ENCODE results near the gene STARD13.

Gene STARD13

DNA sequence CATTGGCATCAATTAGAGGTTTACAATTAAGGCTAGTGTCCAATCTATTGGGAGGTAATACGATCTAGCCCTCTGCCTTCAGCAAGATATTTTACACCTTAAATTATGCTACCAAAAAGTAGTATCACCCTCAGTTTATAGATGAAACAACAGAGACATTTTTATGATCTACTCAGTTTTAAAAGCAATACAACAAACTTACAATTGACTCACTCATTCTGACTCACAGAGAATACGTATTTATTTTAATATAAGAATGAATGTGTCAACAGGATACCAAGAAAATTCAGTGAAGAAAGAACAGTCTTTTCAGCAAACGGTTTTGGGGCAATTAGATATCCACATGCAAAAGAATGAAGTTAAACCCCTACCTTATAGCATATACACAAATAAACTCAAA is 32.5 kb upstream of the STARD13 start:
- TF ChIP-seq FOXM1 (IDR thresholded peaks at IDR 0.05; ENCODE audit: borderline replicate concordance, low read depth) (no peak), RAD21 (IDR thresholded peaks at IDR 0.05; ENCODE audit: low read depth) (no peak), YY1 (IDR thresholded peaks at IDR 0.05; ENCODE audit: low read depth) (no peak), TAF1 (IDR thresholded peaks at IDR 0.05; ENCODE audit: low read depth) (no peak), CEBPB (IDR thresholded peaks at IDR 0.05) (no peak), NFIC (IDR thresholded peaks at IDR 0.05) (no peak), TCF12 (IDR thresholded peaks at IDR 0.05; ENCODE audit: low read depth) (no peak), CREB1 (IDR thresholded peaks at IDR 0.05; ENCODE audit: low read depth) (no peak), EGR1 (IDR thresholded peaks at IDR 0.05) (no peak), ZBTB7A (IDR thresholded peaks at IDR 0.05; ENCODE audit: low read depth) (no peak), EP300 (IDR thresholded peaks at IDR 0.05; ENCODE audit: borderline replicate concordance) (no peak)
- TF ChIP-seq, protein P1, sequence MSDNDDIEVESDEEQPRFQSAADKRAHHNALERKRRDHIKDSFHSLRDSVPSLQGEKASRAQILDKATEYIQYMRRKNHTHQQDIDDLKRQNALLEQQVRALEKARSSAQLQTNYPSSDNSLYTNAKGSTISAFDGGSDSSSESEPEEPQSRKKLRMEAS (IDR thresholded peaks at IDR 0.05) = no peak
- TF ChIP-seq, protein P2, sequence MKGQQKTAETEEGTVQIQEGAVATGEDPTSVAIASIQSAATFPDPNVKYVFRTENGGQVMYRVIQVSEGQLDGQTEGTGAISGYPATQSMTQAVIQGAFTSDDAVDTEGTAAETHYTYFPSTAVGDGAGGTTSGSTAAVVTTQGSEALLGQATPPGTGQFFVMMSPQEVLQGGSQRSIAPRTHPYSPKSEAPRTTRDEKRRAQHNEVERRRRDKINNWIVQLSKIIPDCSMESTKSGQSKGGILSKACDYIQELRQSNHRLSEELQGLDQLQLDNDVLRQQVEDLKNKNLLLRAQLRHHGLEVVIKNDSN (IDR thresholded peaks at IDR 0.05) = no peak
- TF ChIP-seq, protein P3, sequence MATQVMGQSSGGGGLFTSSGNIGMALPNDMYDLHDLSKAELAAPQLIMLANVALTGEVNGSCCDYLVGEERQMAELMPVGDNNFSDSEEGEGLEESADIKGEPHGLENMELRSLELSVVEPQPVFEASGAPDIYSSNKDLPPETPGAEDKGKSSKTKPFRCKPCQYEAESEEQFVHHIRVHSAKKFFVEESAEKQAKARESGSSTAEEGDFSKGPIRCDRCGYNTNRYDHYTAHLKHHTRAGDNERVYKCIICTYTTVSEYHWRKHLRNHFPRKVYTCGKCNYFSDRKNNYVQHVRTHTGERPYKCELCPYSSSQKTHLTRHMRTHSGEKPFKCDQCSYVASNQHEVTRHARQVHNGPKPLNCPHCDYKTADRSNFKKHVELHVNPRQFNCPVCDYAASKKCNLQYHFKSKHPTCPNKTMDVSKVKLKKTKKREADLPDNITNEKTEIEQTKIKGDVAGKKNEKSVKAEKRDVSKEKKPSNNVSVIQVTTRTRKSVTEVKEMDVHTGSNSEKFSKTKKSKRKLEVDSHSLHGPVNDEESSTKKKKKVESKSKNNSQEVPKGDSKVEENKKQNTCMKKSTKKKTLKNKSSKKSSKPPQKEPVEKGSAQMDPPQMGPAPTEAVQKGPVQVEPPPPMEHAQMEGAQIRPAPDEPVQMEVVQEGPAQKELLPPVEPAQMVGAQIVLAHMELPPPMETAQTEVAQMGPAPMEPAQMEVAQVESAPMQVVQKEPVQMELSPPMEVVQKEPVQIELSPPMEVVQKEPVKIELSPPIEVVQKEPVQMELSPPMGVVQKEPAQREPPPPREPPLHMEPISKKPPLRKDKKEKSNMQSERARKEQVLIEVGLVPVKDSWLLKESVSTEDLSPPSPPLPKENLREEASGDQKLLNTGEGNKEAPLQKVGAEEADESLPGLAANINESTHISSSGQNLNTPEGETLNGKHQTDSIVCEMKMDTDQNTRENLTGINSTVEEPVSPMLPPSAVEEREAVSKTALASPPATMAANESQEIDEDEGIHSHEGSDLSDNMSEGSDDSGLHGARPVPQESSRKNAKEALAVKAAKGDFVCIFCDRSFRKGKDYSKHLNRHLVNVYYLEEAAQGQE (IDR thresholded peaks at IDR 0.05; ENCODE audit: low read depth) = no peak

DNA sequence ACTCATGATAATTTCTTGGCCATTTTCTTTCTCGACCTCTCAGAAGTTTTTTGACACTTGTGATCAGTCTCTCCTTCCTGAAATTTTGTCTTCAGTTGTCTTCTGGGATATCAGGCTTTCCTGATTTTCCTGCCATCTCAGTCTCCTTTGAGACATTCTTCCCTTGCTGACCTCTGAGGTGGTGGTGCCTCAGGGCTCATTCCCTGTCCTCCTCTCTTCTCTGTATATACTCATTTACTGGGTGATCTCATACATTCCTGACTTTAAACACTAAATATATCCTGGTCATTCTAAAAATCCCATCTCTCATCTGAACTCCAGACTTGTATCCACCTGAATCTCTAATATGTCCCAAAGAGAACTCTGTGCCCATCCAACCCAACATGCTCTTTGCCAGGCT is 31.3 kb upstream of the STARD13 start:
- TF ChIP-seq, protein P1 (IDR thresholded peaks at IDR 0.05) = no peak
- no peak for TF ChIP-seq FOXM1 (IDR thresholded peaks at IDR 0.05; ENCODE audit: borderline replicate concordance, low read depth)
- TF ChIP-seq TEAD4 (IDR thresholded peaks at IDR 0.05) = no peak
- no peak for TF ChIP-seq TAF1 (IDR thresholded peaks at IDR 0.05; ENCODE audit: low read depth)
- TF ChIP-seq CREB1 (IDR thresholded peaks at IDR 0.05; ENCODE audit: low read depth) = no peak
- TF ChIP-seq, protein P2 (IDR thresholded peaks at IDR 0.05) = no peak
- no peak for TF ChIP-seq ZBTB7A (IDR thresholded peaks at IDR 0.05; ENCODE audit: low read depth)
- no peak for TF ChIP-seq CEBPB (IDR thresholded peaks at IDR 0.05)
- TF ChIP-seq, protein P3 (IDR thresholded peaks at IDR 0.05; ENCODE audit: low read depth) = no peak
- TF ChIP-seq EGR1 (IDR thresholded peaks at IDR 0.05) = no peak
- no peak for TF ChIP-seq NFIC (IDR thresholded peaks at IDR 0.05)
- TF ChIP-seq YY1 (IDR thresholded peaks at IDR 0.05; ENCODE audit: low read depth) = no peak
- no peak for TF ChIP-seq TCF12 (IDR thresholded peaks at IDR 0.05; ENCODE audit: low read depth)
- TF ChIP-seq EP300 (IDR thresholded peaks at IDR 0.05; ENCODE audit: borderline replicate concordance) = no peak
- TF ChIP-seq RAD21 (IDR thresholded peaks at IDR 0.05; ENCODE audit: low read depth) = no peak

DNA sequence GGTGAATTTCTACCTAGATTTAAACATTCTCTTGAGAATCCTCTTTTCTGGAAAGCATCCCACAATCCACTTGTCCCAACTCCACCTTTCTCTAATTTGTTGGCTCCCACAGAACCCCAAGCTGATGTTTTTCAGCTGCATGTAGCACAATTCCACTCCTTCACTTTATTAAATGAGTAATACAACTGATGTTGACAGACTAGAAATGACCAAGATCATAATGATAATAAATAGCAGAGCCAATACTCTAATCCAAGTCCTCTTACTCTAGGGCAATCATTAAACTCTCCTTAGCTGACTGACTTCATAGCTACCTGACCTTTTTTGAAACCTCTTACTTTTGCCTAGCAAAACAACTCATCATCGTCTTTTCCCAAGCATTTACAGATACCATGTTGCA is 27.9 kb upstream of the STARD13 start:
- no peak for TF ChIP-seq TCF12 (IDR thresholded peaks at IDR 0.05; ENCODE audit: low read depth)
- no peak for TF ChIP-seq CREB1 (IDR thresholded peaks at IDR 0.05; ENCODE audit: low read depth)
- TF ChIP-seq RAD21 (IDR thresholded peaks at IDR 0.05; ENCODE audit: low read depth) = no peak
- no peak for TF ChIP-seq CEBPB (IDR thresholded peaks at IDR 0.05)
- TF ChIP-seq, protein P3 (IDR thresholded peaks at IDR 0.05; ENCODE audit: low read depth) = no peak
- no peak for TF ChIP-seq TAF1 (IDR thresholded peaks at IDR 0.05; ENCODE audit: low read depth)
- TF ChIP-seq EP300 (IDR thresholded peaks at IDR 0.05; ENCODE audit: borderline replicate concordance) = no peak
- no peak for TF ChIP-seq NFIC (IDR thresholded peaks at IDR 0.05)
- TF ChIP-seq, protein P1 (IDR thresholded peaks at IDR 0.05) = no peak
- TF ChIP-seq, protein P2 (IDR thresholded peaks at IDR 0.05) = no peak
- TF ChIP-seq YY1 (IDR thresholded peaks at IDR 0.05; ENCODE audit: low read depth) = no peak
- TF ChIP-seq FOXM1 (IDR thresholded peaks at IDR 0.05; ENCODE audit: borderline replicate concordance, low read depth) = no peak

DNA sequence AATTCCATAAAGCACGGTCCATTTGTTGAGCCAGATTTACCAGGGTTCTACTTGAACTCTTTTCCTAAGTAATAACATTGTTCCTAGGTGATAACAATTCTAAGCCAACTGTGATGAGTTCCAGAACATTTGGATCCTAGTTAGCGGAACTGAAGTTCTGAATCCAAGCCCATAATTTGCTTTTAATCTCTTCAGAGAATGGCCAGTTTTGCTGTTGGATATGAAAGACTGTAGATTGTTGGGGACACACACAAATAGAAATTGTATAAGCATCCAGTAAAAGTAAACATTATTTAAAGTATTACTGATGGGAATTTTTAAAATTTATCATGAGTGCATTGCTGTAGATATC is 27.3 kb upstream of the STARD13 start:
- TF ChIP-seq TAF1 (IDR thresholded peaks at IDR 0.05; ENCODE audit: low read depth) = no peak
- TF ChIP-seq, protein P2 (IDR thresholded peaks at IDR 0.05) = no peak
- no peak for TF ChIP-seq EGR1 (IDR thresholded peaks at IDR 0.05)
- no peak for TF ChIP-seq NFIC (IDR thresholded peaks at IDR 0.05)
- no peak for TF ChIP-seq TCF12 (IDR thresholded peaks at IDR 0.05; ENCODE audit: low read depth)
- no peak for TF ChIP-seq RAD21 (IDR thresholded peaks at IDR 0.05; ENCODE audit: low read depth)
- no peak for TF ChIP-seq FOXM1 (IDR thresholded peaks at IDR 0.05; ENCODE audit: borderline replicate concordance, low read depth)
- TF ChIP-seq, protein P1 (IDR thresholded peaks at IDR 0.05) = no peak
- TF ChIP-seq CEBPB (IDR thresholded peaks at IDR 0.05) = no peak
- no peak for TF ChIP-seq CREB1 (IDR thresholded peaks at IDR 0.05; ENCODE audit: low read depth)
- TF ChIP-seq EP300 (IDR thresholded peaks at IDR 0.05; ENCODE audit: borderline replicate concordance) = no peak
- TF ChIP-seq, protein P3 (IDR thresholded peaks at IDR 0.05; ENCODE audit: low read depth) = no peak
- TF ChIP-seq TEAD4 (IDR thresholded peaks at IDR 0.05) = no peak
- no peak for TF ChIP-seq YY1 (IDR thresholded peaks at IDR 0.05; ENCODE audit: low read depth)
- TF ChIP-seq ZBTB7A (IDR thresholded peaks at IDR 0.05; ENCODE audit: low read depth) = no peak

Data from Ishikawa (cell line).